Effector CD4-positive, alpha-beta T cell (primary cell): ENCODE data around the gene SECISBP2.
"Not testable (repeated sequence)": the region's sequence is repeated elsewhere in the genome, so short reads cannot be mapped to it uniquely, and the experiment has no call there.

ENCODE experiments used
- DNase-seq: peaks from one replicate; pipeline ENCODE4 v3.0.0-alpha.2; 2020
- total RNA-seq: gene quantifications from one replicate; lab custom pipeline; 2026; lab: John Stamatoyannopoulos, UW

SECISBP2 gene
- total RNA-seq, result 227 reads per million, percentile 93 among the genes with 10 or more reads in this experiment

DNA sequence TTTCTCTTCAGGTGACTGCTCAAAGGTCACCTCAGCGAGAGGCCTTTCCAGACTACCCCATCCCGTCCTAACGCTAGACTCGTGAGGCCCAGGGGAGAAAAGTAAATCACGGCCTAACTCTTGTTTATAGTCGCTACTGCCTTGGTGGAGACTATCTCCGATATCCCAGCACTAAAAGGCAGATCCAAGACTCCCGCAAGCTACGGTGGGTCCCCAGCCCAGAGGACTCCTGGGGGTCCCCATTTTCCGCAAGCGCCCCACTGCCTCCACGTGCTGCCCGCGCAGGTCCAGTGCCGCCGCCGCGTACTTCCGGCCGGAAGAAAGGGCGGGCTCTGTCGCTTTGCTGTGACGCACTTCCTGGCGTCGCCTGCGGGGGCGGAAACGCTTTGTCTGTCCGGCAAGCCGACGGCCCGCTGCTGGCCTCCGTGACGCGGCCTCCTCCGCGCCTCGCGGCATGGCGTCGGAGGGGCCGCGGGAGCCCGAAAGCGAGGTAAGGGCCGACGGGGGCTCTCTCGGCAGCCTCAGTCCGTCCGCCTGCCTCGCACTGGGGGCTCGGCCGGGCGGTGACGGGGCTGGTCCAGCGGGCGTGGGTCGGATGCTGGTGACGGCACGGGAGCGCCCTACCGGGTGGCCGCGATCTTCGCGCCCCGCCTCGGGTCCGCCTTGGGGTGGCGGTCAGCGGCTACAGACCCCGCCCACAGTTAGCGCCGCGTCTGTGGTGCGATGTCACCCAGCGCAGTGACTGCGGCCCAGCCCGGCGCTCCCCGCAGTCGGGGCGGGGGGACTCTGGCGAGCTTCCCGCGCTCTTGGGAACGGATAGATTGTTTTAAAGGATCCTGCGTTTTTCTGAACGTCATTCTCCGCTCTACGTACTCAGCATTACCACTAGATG, at the start of gene SECISBP2:
Gene SECISBP2, plus strand, starts transcription at position 378 of the 892 bp plus-strand sequence. Its CDS starts 77 bp downstream, at position 455.
- DNase-seq, result peak; percentile 87

DNA sequence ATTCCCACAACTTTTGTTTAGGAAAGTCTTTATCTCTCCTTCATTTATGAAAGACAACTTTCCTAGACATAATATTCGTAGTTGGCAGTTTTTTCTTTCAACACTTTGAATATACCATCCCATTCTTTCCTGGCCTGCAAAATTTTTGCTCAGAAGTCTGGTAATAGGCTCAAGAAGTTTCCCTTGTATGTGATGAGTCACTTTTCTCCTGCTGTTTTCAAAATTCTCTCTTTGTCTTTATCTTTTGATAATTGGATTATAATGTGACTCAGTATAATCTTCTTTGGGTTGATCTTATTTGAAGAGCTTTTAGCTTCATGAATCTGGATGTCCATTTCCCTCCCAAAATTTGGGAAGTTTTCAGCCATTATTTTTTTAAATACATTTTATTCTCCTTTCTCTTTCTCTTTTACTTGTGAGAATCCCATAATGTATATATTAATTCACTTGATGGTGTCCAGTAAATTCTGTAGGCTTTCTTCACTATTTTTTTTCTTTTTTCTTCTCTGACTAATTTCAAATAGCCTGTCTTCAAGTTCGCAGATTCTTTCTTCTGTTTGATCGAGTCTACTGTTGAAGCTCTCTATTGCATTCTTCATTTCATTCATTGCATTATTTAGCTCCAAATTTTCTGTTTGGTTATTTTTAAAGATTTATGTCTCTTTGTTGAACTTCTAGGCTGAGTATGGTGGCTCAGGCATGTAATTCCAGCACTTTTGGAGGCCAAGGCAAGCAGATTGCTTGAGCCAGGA, 44.6 kb upstream of the SECISBP2 start:
- DNase-seq, result no peak

DNA sequence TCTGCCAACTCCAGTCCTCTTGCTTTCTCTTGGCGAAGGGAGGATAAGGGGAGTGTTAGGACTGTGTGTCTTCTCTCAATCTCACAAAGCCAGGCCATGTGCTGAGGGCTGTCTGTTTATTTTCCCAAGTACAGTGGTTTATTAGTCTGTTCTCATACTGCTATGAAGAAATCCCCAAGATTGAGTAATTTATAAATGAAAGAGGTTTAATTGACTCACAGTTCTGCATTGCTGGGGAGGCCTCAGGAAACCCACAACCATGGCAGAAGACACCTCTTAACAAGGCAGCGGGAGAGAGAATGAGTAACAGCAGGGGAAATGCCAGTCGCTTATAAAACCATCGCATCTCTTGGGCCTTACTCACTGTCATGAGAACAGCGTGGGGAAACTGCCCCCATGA, 43.5 kb upstream of the SECISBP2 start:
- no peak for DNase-seq

GRCh38 chr9:89276040-89276439, 42.3 kb upstream of the SECISBP2 start:
- DNase-seq, result not testable (repeated sequence)

- DNase-seq, result no peak
Measured at GRCh38 chr9:89277043-89277442, 41.3 kb upstream of the SECISBP2 start.

- DNase-seq, result no peak
Measured at GRCh38 chr9:89277454-89277853, 40.8 kb upstream of the SECISBP2 start.

DNA sequence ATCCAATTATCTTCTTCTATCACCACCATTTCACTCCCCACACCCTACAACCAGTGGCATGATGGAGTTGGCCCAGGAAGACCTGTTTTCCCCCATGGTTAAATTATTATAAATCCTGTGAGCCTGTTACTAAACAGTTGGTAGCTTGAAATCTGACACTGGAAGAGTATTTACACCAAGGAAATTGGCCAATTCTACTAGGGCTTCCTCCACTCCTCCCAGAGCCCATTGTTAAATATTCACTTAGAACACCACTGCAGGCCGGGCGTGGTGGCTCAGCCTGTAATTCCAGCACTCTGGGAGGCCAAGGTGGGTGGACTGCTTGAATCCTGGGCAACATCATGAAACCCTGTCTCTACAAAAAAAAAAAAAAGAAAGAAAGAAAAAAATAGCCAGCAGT, 39.7 kb upstream of the SECISBP2 start:
- no peak for DNase-seq

GRCh38 chr9:89278997-89279739, 39.1 kb upstream of the SECISBP2 start:
- no peak for DNase-seq

GRCh38 chr9:89281106-89281505, 37.2 kb upstream of the SECISBP2 start:
- no peak for DNase-seq

GRCh38 chr9:89282248-89282968, 35.9 kb upstream of the SECISBP2 start:
- not testable (repeated sequence) for DNase-seq

DNA sequence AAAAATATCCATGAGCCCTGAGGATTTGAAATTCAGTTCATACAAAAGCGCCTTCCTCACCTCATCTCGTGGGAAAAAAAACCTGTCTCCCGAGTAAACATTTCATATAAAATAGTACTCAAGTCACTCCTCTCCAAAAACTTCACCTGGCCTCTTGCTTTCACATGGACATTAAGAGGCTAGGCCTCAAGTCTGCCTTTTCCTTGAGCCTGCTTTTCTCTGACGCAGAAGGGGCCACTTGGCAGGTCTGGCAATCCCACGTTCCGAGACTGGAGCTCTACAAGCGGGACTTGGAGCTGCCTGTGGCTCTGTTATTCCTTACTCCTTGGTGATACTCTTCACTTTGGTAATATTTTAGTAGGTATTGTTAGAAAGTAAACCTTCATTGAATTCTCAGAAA, 34.2 kb upstream of the SECISBP2 start:
- DNase-seq, result no peak

GRCh38 chr9:89291741-89292140, 26.6 kb upstream of the SECISBP2 start:
- DNase-seq, result no peak

DNA sequence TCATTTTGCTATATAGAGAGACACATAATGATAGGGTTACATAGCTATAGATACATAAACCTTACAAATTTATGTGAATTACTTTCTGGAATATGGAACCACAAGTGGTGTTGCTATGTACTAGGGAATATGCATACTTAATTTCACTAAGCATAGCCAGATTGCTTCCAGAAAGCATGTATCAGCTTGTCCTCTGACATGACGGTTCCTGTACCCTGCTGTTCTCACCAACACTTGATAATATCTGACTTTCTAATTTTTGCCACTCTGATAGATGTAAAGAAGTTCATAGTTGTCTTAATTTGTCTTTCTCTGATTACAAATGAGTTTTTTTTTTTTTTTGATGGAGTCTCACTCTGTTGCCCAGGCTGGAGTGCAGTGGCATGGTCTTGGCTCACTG, 25.3 kb upstream of the SECISBP2 start:
- DNase-seq, result no peak

DNA sequence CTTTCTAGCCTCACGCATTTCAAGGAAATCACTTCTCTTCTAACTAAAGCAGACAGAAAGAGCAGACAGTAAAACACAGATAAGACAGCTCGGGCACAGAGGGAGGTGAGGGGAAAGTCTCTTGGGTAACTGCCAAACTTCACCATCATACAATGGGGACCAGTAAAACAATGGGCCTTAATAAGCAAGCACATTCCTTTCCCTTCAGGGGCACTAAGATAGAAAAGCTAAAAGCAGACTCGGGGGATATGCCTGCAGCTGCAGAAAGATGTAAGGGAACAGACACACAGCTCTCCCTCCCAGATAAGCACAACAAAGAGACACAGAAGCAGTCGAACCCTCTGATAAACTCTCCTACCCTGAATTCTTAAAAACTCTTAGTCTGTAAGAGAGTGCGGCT, 22.9 kb upstream of the SECISBP2 start:
- no peak for DNase-seq

DNA sequence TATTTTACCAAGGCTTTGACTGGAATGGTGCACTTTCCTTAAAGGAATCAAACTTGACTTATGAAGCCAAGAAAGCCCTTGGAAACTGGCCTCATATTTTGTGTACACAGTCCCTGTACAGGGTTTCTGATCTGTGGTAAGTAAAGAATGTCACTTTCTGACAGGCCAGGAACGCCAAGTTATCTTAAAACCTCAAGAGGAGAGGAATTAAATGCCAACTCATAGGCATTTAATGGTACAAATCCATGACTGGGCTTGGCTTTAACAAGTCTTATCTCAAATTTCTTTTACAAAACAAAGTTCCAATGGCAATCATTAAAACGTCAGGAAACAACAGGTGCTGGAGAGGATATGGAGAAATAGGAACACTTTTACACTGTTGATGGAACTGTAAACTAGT, 16.3 kb upstream of the SECISBP2 start:
- DNase-seq, result not testable (repeated sequence)

DNA sequence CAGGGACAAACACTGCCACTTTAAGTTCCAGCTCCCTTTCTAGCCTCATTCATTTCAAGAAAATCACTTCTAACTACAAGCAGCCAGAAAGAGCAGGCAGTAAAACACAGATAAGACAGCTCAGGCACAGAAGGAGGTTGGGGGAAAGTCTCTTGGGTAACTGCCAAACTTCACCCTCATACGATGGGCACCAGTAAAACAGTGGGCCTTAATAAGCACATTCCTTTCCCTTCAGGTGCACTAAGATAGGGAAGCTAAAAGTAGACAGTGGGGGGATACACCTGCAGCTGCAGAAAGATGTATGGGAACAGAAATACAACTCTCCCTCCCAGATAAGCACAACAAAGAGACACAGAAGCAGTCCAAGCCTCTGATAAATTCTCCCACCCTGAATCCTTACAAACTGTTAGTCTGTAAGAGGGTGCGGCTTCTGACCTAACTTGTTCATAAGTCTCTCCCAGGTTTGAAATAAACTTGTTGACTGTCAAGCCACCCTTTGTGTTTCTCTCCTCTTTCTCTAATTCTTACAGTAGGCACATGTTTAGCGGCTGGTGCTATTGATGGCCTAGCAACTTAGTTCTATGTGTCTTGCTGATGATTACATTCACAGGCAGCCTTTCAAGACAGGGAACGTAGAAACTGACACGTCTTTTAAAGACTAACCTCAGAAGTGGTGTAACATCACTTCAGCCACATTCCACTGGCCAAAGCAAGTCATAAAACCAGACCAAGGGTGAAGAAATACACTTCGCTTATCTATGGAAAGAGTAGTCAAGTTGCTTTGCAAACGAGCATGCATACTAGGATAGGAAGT, 14.1 kb upstream of the SECISBP2 start:
- DNase-seq, result no peak

- no peak for DNase-seq
Measured at GRCh38 chr9:89304834-89305188, 13.5 kb upstream of the SECISBP2 start.

DNA sequence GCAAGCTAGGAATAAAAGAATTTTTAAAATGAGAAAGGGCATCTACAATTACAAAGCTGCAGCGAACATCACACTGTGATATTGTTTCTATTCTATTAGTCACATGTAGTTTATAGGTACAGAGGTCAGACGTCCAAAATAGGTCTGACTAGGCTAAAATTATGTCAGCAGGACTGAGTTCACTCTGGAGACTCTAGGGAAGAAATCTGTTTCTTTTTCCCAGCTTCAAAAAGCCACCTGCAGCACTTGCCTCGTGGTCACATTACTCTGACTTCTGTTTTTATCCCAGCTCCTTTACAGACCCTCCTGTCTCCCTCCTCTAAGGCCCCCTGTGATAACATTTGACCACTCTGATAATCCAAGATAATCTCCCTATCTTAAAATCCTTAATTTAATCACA, 12.4 kb upstream of the SECISBP2 start:
- no peak for DNase-seq

GRCh38 chr9:89309166-89309565, 9.1 kb upstream of the SECISBP2 start:
- DNase-seq, result no peak

GRCh38 chr9:89309608-89310474, 8.5 kb upstream of the SECISBP2 start:
- peak; percentile 2 for DNase-seq
